Natural killer cell (primary cell): ENCODE data around the gene GRIK1. TPM values are rescaled to one million over a fixed set of nuclear protein-coding genes. Genes with fewer than 3 reads are reported as not detected.

Experiments used
- ATAC-seq, 3 donors: fragments of 150-1000 bp in 2 of 3; fragments of 200-7000 bp in 1 of 3; cut with Tn5 transposase; 1 replicate in 1 of 3; 2 replicates in 2 of 3; pipeline ENCODE4 v1.10.0; 2021; ENCODE audit warnings: mild to moderate bottlenecking in 2 of 3, moderate library complexity in 2 of 3
- DNase-seq, 2 donors: peaks; one replicate each; pipeline versions ENCODE4 v3.0.0 to v3.0.0-alpha.2; 2013 to 2021; ENCODE audit warnings: mixed read lengths in 1 of 2
- H3K27ac ChIP-seq: one replicate; pipeline ENCODE4 v1.5.1; 2013; ENCODE audit warnings: mild to moderate bottlenecking, low read length
- H3K27me3 ChIP-seq: one replicate; pipeline ENCODE4 v1.6.1; 2013; ENCODE audit warnings: low read length; ENCODE audit not compliant: control insufficient read depth, insufficient read depth
- H3K36me3 ChIP-seq: one replicate; pipeline ENCODE4 v1.6.1; 2013; ENCODE audit warnings: low read length; ENCODE audit not compliant: control insufficient read depth, insufficient read depth
- H3K4me1 ChIP-seq: one replicate; pipeline ENCODE4 v1.6.1; 2013; ENCODE audit warnings: low read length; ENCODE audit not compliant: control insufficient read depth, insufficient read depth
- H3K4me3 ChIP-seq: one replicate; pipeline ENCODE4 v1.5.1; 2013; ENCODE audit warnings: low read length
- H3K9me3 ChIP-seq: one replicate; pipeline ENCODE4 v1.6.1; 2013; ENCODE audit warnings: low read length; ENCODE audit not compliant: control insufficient read depth, insufficient read depth
- H3K27ac Mint-ChIP-seq, 2 donors: one replicate each; pipeline ENCODE4 v1.8.0; 2022; ENCODE audit warnings: mild to moderate bottlenecking in 2 of 2, mixed read lengths in 2 of 2, moderate library complexity in 1 of 2
- H3K27me3 Mint-ChIP-seq, 2 donors: one replicate each; pipeline ENCODE4 v1.8.0; 2022; ENCODE audit warnings: low read depth in 2 of 2, mixed read lengths in 2 of 2
- H3K36me3 Mint-ChIP-seq: one replicate; pipeline ENCODE4 v1.8.0; 2022; ENCODE audit warnings: mixed read lengths
- H3K4me1 Mint-ChIP-seq, 2 donors: one replicate each; pipeline ENCODE4 v1.8.0; 2022; ENCODE audit warnings: mixed read lengths in 2 of 2
- H3K4me3 Mint-ChIP-seq: one replicate; pipeline ENCODE4 v1.8.0; 2022; ENCODE audit warnings: mild to moderate bottlenecking, moderate library complexity, mixed read lengths
- H3K9me3 Mint-ChIP-seq, 2 donors: one replicate each; pipeline ENCODE4 v1.8.0; 2022; ENCODE audit warnings: mixed read lengths in 2 of 2
- CTCF ChIP-seq: fragments of 200-600 bp; IDR thresholded peaks from one replicate; pipeline ENCODE4 v1.8.0; 2022; ENCODE audit warnings: antibody characterized with exemption
- WGBS: methylation state at CpG from one replicate; pipeline ENCODE4 v1.1.7; 2013; ENCODE audit warnings: missing lambda C conversion rate; ENCODE audit not compliant: insufficient coverage; 5-methylcytosine and 5-hydroxymethylcytosine counted together
- intact Hi-C: fragments of 100-400 bp; cut with micrococcal nuclease; formaldehyde crosslinking; loops from one replicate; pipeline ENCODE4 v1.14.2; 2022
- total RNA-seq, 4 donors: library from RNA; stranded (reverse); fragments of 120-200 nt in 1 of 4; gene quantifications; one replicate each; pipeline versions ENCODE4 v1.2.3 to v1.2.4, GENCODE V29; 2013 to 2022

The GRIK1 gene
- total RNA-seq, 3 donors from 2014 or later (not counting 1 experiment from before 2014, with no cell fraction given), result not detected

DNA sequence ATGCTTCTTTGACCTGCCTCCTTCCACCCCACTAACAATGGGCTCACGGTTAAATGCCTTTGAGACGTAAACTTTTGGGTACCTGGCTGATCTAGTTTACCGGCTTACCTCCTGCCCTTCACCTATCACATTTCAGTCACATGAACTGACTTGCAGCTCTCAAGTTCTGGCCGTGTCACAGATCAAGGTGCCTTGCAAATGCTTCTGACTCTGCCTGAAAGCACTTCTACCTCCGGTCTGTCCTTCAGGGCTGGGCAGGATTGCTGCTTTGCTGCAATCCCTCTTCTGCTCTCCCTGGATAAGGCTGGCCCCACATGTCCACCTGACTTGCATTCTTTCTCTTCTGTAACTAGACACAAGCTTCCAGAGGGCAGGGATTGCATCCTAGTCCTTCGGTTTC lies 69.0 kb downstream of the GRIK1 start:
- H3K36me3 ChIP-seq, result no peaks in the 10 kb centered on the region
- no peak overlapping the region for H3K4me3 Mint-ChIP-seq
- intact Hi-C loops, result no loop called here

GRCh38 chr21:29867796-29868195 lies 72.0 kb downstream of the GRIK1 start:
- TF ChIP-seq CTCF, result no peak
- Histone ChIP-seq H3K4me1 (no peaks in the 10 kb centered on the region), H3K27me3 (no peaks in the 10 kb centered on the region), H3K36me3 (no peaks in the 10 kb centered on the region), H3K27ac (no peak overlapping the region), H3K9me3 (no peaks in the 10 kb centered on the region), H3K4me3 (no peak overlapping the region)
- Mint-ChIP-seq H3K27me3 (no peaks in the 10 kb centered on the region), H3K36me3 (no peaks in the 10 kb centered on the region), H3K4me1 (no peaks in the 10 kb centered on the region), H3K27ac (no peak overlapping the region), H3K4me3 (no peak overlapping the region), H3K9me3 (peaks cover 2 to 9% of the 10 kb centered on the region in 2 donors)
- ATAC-seq, result no peak
- DNase-seq, result no peak
- WGBS, result 97% methylated on average over 1 of the region's 1 CpG
- intact Hi-C loops, result no loop called here

More for the DNA sequence above, 69.0 kb downstream of the GRIK1 start:
- ATAC-seq (no peak), DNase-seq (no peak)
- H3K27me3 ChIP-seq, result no peaks in the 10 kb centered on the region
- no peak overlapping the region for H3K27ac ChIP-seq
- Mint-ChIP-seq H3K27ac (no peak overlapping the region), H3K36me3 (no peaks in the 10 kb centered on the region), H3K9me3 (peaks cover 5 to 10% of the 10 kb centered on the region in 2 donors), H3K27me3 (no peaks in the 10 kb centered on the region), H3K4me1 (no peaks in the 10 kb centered on the region)
- no peak overlapping the region for H3K4me3 ChIP-seq
- no peaks in the 10 kb centered on the region for H3K9me3 ChIP-seq
- TF ChIP-seq CTCF, result no peak
- H3K4me1 ChIP-seq, result no peaks in the 10 kb centered on the region
- 93% methylated on average over 6 of the region's 6 CpGs for WGBS

- no peak overlapping the region for H3K4me3 ChIP-seq
- peaks cover 0 to 5% of the 10 kb centered on the region in 2 donors for H3K9me3 Mint-ChIP-seq
- ATAC-seq (no peak), DNase-seq (no peak)
- H3K27ac Mint-ChIP-seq, result no peak overlapping the region
- no peak for TF ChIP-seq CTCF
- H3K27me3 ChIP-seq, result no peaks in the 10 kb centered on the region
- no peaks in the 10 kb centered on the region for H3K36me3 Mint-ChIP-seq
- H3K27ac ChIP-seq, result no peak overlapping the region
- H3K4me3 Mint-ChIP-seq, result no peak overlapping the region
- WGBS, result 91% methylated on average over 1 of the region's 2 CpGs
- no peaks in the 10 kb centered on the region for H3K36me3 ChIP-seq
- no peaks in the 10 kb centered on the region for H3K9me3 ChIP-seq
- H3K27me3 Mint-ChIP-seq, result no peaks in the 10 kb centered on the region
- H3K4me1 ChIP-seq, result no peaks in the 10 kb centered on the region
- no peaks in the 10 kb centered on the region for H3K4me1 Mint-ChIP-seq
- intact Hi-C loops, result no loop called here
Measured at GRCh38 chr21:29860346-29860745, 79.5 kb downstream of the GRIK1 start.

DNA sequence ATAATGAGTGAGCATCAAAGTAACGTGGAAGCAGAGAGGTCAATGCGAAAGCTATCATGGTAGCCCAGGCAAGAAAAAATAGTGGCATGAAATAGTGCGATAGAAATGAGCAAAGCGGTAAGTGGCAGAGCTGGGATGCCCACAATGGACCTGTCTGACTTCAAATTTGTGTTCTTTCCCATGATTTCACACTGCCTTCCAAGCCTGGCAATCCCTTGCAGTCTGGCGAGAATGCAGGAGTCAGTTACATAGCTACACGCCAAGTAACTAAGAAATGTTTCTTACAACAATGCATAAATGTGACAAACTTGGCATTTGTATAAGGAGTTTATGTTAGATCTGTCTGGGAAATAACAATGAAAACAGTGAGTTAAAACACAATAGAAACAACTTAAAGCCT lies 82.6 kb downstream of the GRIK1 start:
- H3K4me3 ChIP-seq, result no peak overlapping the region
- intact Hi-C loops, result no loop called here
- no peak for TF ChIP-seq CTCF
- no peaks in the 10 kb centered on the region for H3K27me3 ChIP-seq
- ATAC-seq (no peak), DNase-seq (no peak)
- Mint-ChIP-seq H3K27me3 (no peaks in the 10 kb centered on the region), H3K27ac (no peak overlapping the region), H3K36me3 (no peaks in the 10 kb centered on the region), H3K4me1 (no peaks in the 10 kb centered on the region), H3K9me3 (peaks cover 2 to 4% of the 10 kb centered on the region in 2 donors), H3K4me3 (no peak overlapping the region)
- H3K36me3 ChIP-seq, result no peaks in the 10 kb centered on the region
- WGBS, result 92% methylated on average over 6 of the region's 6 CpGs
- H3K9me3 ChIP-seq, result no peaks in the 10 kb centered on the region
- no peak overlapping the region for H3K27ac ChIP-seq
- no peaks in the 10 kb centered on the region for H3K4me1 ChIP-seq
